Right lobe of liver (tissue), 4 donors: ENCODE measurements around the gene LGALS8.

Source experiments
- CTCF ChIP-seq, 4 donors: fragments of 200-600 bp in 3 of 4; fragments of 450-650 bp in 1 of 4; IDR thresholded peaks; one replicate each; pipeline versions ENCODE4 v1.5.1 to v1.8.0; 2016 to 2022; ENCODE audit warnings: antibody characterized with exemption in 4 of 4, mild to moderate bottlenecking in 2 of 4
- POLR2A ChIP-seq: fragments of 450-650 bp; IDR thresholded peaks from one replicate; pipeline ENCODE4 v1.6.1; 2017; ENCODE audit warnings: antibody characterized with exemption, mild to moderate bottlenecking
- donor health status: DM: no; HTN: no; CAD: no.
- donor health status: DM: no; HTN: no; CAD: no.
- donor health status: DM: no; HTN: yes; CAD: no.

GRCh38 chr1:236568285-236568894 lies 44.6 kb downstream of the LGALS8 start:
- no peak for TF ChIP-seq CTCF (IDR thresholded peaks at IDR 0.05)
- TF ChIP-seq POLR2A: no peak
